Measurements from ENCODE around the gene TSEN34. TPM values are rescaled to one million over a fixed set of nuclear protein-coding genes. Genes with fewer than 3 reads are reported as not detected.
"Not testable (repeated sequence)": the region's sequence is repeated elsewhere in the genome, so short reads cannot be mapped to it uniquely, and the experiment has no call there.

TSEN34 gene
- total RNA-seq, 2 experiments from 2014 or later = 10.9 to 13.6 TPM

GRCh38 chr19:54193011-54193410 is 1.9 kb downstream of the TSEN34 start:
- H3K27me3 Mint-ChIP-seq = no peaks in the 10 kb centered on the region
- H3K9me3 Mint-ChIP-seq = no peaks in the 10 kb centered on the region
- peaks cover 19% of the 10 kb centered on the region for H3K36me3 Mint-ChIP-seq (ENCODE audit: low read depth)
- ChIA-PET CTCF (no interaction called here), POLR2A (interaction anchor here (6.1 to 7.8 kb wide), 2 partner anchors 8 to 16 kb away, joined by 49 to 169 read pairs; partner anchors contain the start of gene RPS9)
- H3K27ac Mint-ChIP-seq = no peak overlapping the region
- no peak for DNase-seq
- H3K4me3 Mint-ChIP-seq = peak overlapping the region; percentile 46
- H3K4me1 Mint-ChIP-seq = peaks cover 23% of the 10 kb centered on the region

DNA sequence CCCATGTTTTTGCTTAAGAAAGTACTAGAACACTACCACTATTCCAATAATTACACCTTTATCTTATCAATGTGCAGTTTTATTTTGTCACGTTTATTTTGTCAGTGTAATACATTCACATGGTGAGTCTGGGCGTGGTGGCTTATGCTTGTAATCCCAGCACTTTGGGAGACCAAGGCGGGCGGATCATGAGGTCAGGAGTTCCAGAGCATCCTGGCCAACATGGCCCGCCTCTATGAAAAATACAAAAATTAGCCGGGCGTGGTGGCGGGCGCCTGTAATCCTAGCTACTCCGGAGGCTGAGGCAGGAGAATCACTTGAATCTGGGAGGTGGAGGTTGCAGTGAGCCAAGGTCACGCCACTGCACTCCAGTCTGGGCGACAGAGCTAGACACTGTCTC is 3.4 kb downstream of the TSEN34 start:
- POLR2A ChIA-PET, H3K27ac Mint-ChIP-seq, DNase-seq, H3K27me3 Mint-ChIP-seq, H3K4me3 Mint-ChIP-seq, H3K9me3 Mint-ChIP-seq, CTCF ChIA-PET: not testable (repeated sequence)
- peaks cover 18% of the 10 kb centered on the region for H3K36me3 Mint-ChIP-seq (ENCODE audit: low read depth)
- peaks cover 23% of the 10 kb centered on the region for H3K4me1 Mint-ChIP-seq

- DNase-seq = no peak
- CTCF ChIA-PET = no interaction called here
- POLR2A ChIA-PET = no interaction called here
- Mint-ChIP-seq H3K36me3 (ENCODE audit: low read depth) (peaks cover 26% of the 10 kb centered on the region), H3K27me3 (no peaks in the 10 kb centered on the region), H3K4me3 (no peak overlapping the region), H3K4me1 (peaks cover 29% of the 10 kb centered on the region), H3K27ac (no peak overlapping the region), H3K9me3 (no peaks in the 10 kb centered on the region)
Measured at GRCh38 chr19:54196536-54196935, 5.4 kb downstream of the TSEN34 start.

- ChIA-PET POLR2A (no interaction called here), CTCF (no interaction called here)
- Mint-ChIP-seq H3K27ac (no peak overlapping the region), H3K9me3 (no peaks in the 10 kb centered on the region), H3K27me3 (no peaks in the 10 kb centered on the region), H3K4me3 (no peak overlapping the region), H3K4me1 (peaks cover 29% of the 10 kb centered on the region), H3K36me3 (ENCODE audit: low read depth) (peaks cover 29% of the 10 kb centered on the region)
- DNase-seq = no peak
Measured at GRCh38 chr19:54197121-54197520, 6.0 kb downstream of the TSEN34 start.

- H3K4me3 Mint-ChIP-seq = peak overlapping the region; percentile 68
Measured at GRCh38 chr19:54199401-54199800, 8.3 kb downstream of the TSEN34 start.

DNA sequence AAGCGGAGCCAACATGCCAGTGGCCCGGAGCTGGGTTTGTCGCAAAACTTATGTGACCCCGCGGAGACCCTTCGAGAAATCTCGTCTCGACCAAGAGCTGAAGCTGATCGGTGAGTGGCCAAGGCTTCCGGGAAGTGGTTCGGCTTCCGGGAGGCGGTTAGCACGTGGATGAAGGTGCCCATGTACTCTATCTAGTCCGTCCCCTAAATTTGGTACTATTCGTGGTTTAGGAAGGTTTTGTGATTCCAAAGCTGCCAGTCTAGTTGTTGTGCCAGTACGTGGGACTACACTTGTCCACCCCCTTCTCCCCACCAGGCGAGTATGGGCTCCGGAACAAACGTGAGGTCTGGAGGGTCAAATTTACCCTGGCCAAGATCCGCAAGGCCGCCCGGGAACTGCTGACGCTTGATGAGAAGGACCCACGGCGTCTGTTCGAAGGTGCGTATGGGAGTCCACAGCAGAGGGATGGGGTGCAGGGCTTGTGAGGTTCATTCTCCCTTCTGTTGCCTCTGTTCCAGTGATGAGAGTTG is 10.1 kb downstream of the TSEN34 start:
- Mint-ChIP-seq H3K9me3 (no peaks in the 10 kb centered on the region), H3K4me1 (peaks cover 59% of the 10 kb centered on the region), H3K27ac (peak overlapping the region; percentile 95), H3K36me3 (ENCODE audit: low read depth) (peaks cover 56% of the 10 kb centered on the region), H3K27me3 (no peaks in the 10 kb centered on the region), H3K4me3 (peak overlapping the region; percentile 91)
- ChIA-PET POLR2A (interaction anchor here (0.7 to 5.9 kb wide), 18 partner anchors 9 to 262 kb away, joined by 3 to 169 read pairs (median 5); partner anchors contain the start of genes CNOT3, LENG1, LENG8 and LENG9), CTCF (interaction anchor here (0.6 to 3.1 kb wide), 6 partner anchors 10 to 98 kb away, joined by 3 to 16 read pairs (median 4); partner anchors contain the start of gene MBOAT7)
- no peak for DNase-seq

More at GRCh38 chr19:54199401-54199800, 8.3 kb downstream of the TSEN34 start:
- POLR2A ChIA-PET = interaction anchor here (1.2 to 5.9 kb wide), 6 partner anchors 10 to 84 kb away, joined by 3 to 169 read pairs (median 18); partner anchors contain the start of genes CNOT3, MBOAT7, PRPF31 and TFPT
- CTCF ChIA-PET = interaction anchor here (1.3 to 3.1 kb wide), 2 partner anchors 8 to 11 kb away, joined by 3 to 16 read pairs; partner anchors contain the start of genes MBOAT7 and TSEN34
- no peak for DNase-seq
- no peaks in the 10 kb centered on the region for H3K27me3 Mint-ChIP-seq
- peaks cover 46% of the 10 kb centered on the region for H3K36me3 Mint-ChIP-seq (ENCODE audit: low read depth)
- peak overlapping the region; percentile 44 for H3K27ac Mint-ChIP-seq
- H3K4me1 Mint-ChIP-seq = peaks cover 40% of the 10 kb centered on the region
- H3K9me3 Mint-ChIP-seq = no peaks in the 10 kb centered on the region

DNA sequence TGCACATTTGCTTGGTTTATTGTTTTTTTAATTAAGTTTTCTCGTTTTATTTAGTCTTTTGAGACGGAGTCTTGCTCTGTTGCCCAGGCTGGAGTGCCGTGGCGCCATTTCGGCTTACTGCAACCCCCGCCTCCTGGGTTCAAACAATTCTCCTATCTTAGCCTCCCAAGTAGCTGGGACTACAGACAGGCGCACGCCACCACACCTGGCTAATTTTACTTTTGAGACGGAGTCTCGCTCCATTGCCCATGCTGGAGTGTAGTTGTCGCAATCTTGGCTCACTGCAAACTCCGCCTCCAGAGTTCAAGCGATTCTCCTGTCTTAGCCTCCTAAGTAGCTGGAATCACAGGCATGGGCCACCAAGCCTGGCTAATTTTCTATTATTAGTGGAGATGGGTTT is 10.9 kb downstream of the TSEN34 start:
- peak overlapping the region; percentile 95 for H3K27ac Mint-ChIP-seq
- peaks cover 64% of the 10 kb centered on the region for H3K36me3 Mint-ChIP-seq (ENCODE audit: low read depth)
- POLR2A ChIA-PET = interaction anchor here (1.5 to 5.9 kb wide), 5 partner anchors 9 to 247 kb away, joined by 5 to 169 read pairs (median 23); partner anchors contain the start of genes CNOT3, LENG1, LENG8 and MBOAT7
- no peaks in the 10 kb centered on the region for H3K9me3 Mint-ChIP-seq
- peaks cover 66% of the 10 kb centered on the region for H3K4me1 Mint-ChIP-seq
- DNase-seq = no peak
- CTCF ChIA-PET = interaction anchor here (1.9 kb wide), 1 partner anchor 33 kb away, joined by 6 read pairs; no protein-coding TSS in a partner anchor
- peak overlapping the region; percentile 91 for H3K4me3 Mint-ChIP-seq
- H3K27me3 Mint-ChIP-seq = no peaks in the 10 kb centered on the region

GRCh38 chr19:54203151-54203611 is 12.1 kb downstream of the TSEN34 start:
- no peaks in the 10 kb centered on the region for H3K27me3 Mint-ChIP-seq
- peak overlapping the region; percentile 55 for H3K27ac Mint-ChIP-seq

GRCh38 chr19:54204767-54205468 is 13.8 kb downstream of the TSEN34 start:
- Mint-ChIP-seq H3K4me1 (peaks cover 89% of the 10 kb centered on the region), H3K36me3 (ENCODE audit: low read depth) (peaks cover 87% of the 10 kb centered on the region), H3K4me3 (peak overlapping the region; percentile 91), H3K27ac (peak overlapping the region; percentile 21), H3K27me3 (no peaks in the 10 kb centered on the region), H3K9me3 (no peaks in the 10 kb centered on the region)
- CTCF ChIA-PET = interaction anchor here (1.1 to 1.4 kb wide), 2 partner anchors 16 to 61 kb away, joined by 5 to 9 read pairs; partner anchors contain the start of gene MBOAT7
- POLR2A ChIA-PET = interaction anchor here (1.5 to 2.1 kb wide), 3 partner anchors 14 to 46 kb away, joined by 6 to 10 read pairs (median 6); partner anchors contain the start of genes LENG1, MBOAT7 and TSEN34
- no peak for DNase-seq

More at GRCh38 chr19:54203151-54203611, 12.1 kb downstream of the TSEN34 start:
- Mint-ChIP-seq H3K4me1 (peaks cover 78% of the 10 kb centered on the region), H3K9me3 (no peaks in the 10 kb centered on the region), H3K36me3 (ENCODE audit: low read depth) (peaks cover 76% of the 10 kb centered on the region), H3K4me3 (peak overlapping the region; percentile 91)
- CTCF ChIA-PET = no interaction called here
- POLR2A ChIA-PET = interaction anchor here (5.3 to 5.9 kb wide), 2 partner anchors 7 to 13 kb away, joined by 60 to 169 read pairs; partner anchors contain the start of genes MBOAT7 and TSEN34
- DNase-seq = no peak

- peaks cover 89% of the 10 kb centered on the region for H3K36me3 Mint-ChIP-seq (ENCODE audit: low read depth)
- CTCF ChIA-PET = interaction anchor here (0.7 to 1.1 kb wide), 3 partner anchors 17 to 36 kb away, joined by 3 to 5 read pairs (median 3); partner anchors contain the start of gene MBOAT7
- H3K4me3 Mint-ChIP-seq = no peak overlapping the region
- H3K4me1 Mint-ChIP-seq = peaks cover 98% of the 10 kb centered on the region
- H3K27me3 Mint-ChIP-seq = no peaks in the 10 kb centered on the region
- H3K9me3 Mint-ChIP-seq = no peaks in the 10 kb centered on the region
- DNase-seq = no peak
- H3K27ac Mint-ChIP-seq = no peak overlapping the region
- POLR2A ChIA-PET = interaction anchor here (0.8 to 6.5 kb wide), 6 partner anchors 15 to 91 kb away, joined by 3 to 49 read pairs (median 6); partner anchors contain the start of genes LENG1, MBOAT7, PRPF31 and TFPT
Measured at GRCh38 chr19:54206030-54206830, 15.1 kb downstream of the TSEN34 start.

- DNase-seq = no peak
- Mint-ChIP-seq H3K4me3 (no peak overlapping the region), H3K27ac (no peak overlapping the region), H3K27me3 (no peaks in the 10 kb centered on the region), H3K4me1 (peaks cover 97% of the 10 kb centered on the region), H3K9me3 (no peaks in the 10 kb centered on the region), H3K36me3 (ENCODE audit: low read depth) (peaks cover 85% of the 10 kb centered on the region)
- ChIA-PET CTCF (interaction anchor here (0.7 kb wide), 1 partner anchor 17 kb away, joined by 3 read pairs; the partner anchor contains the start of gene MBOAT7), POLR2A (interaction anchor here (0.8 to 6.5 kb wide), 3 partner anchors 16 to 91 kb away, joined by 3 to 49 read pairs (median 3); partner anchors contain the start of genes MBOAT7, PRPF31, TFPT and TSEN34)
Measured at GRCh38 chr19:54206831-54207177, 15.7 kb downstream of the TSEN34 start.

GRCh38 chr19:54207193-54207592 is 16.1 kb downstream of the TSEN34 start:
- H3K4me1 Mint-ChIP-seq = peaks cover 96% of the 10 kb centered on the region
- not testable (repeated sequence) for H3K27ac Mint-ChIP-seq, H3K9me3 Mint-ChIP-seq, H3K4me3 Mint-ChIP-seq, H3K27me3 Mint-ChIP-seq, DNase-seq
- peaks cover 81% of the 10 kb centered on the region for H3K36me3 Mint-ChIP-seq (ENCODE audit: low read depth)
- ChIA-PET CTCF (interaction anchor here (0.7 kb wide), 1 partner anchor 18 kb away, joined by 3 read pairs; the partner anchor contains the start of gene MBOAT7), POLR2A (interaction anchor here (0.8 to 6.5 kb wide), 3 partner anchors 16 to 92 kb away, joined by 3 to 49 read pairs (median 3); partner anchors contain the start of genes MBOAT7, PRPF31, TFPT and TSEN34)
